ENCODE data around the gene PNPLA2. TPM values are rescaled to one million over a fixed set of nuclear protein-coding genes. Genes with fewer than 3 reads are reported as not detected.
A peak's percentile ranks its signal among the peaks of the same experiment; 100 is the strongest.

PNPLA2 gene
- total and polyA plus RNA-seq, 2 of the 8 experiments (the other 6 are each of a cell fraction or from before 2014, with no cell fraction given), result 30.9 to 62.1 TPM

GRCh38 chr11:809287-810039, 9.3 kb upstream of the PNPLA2 start, which contains the start of gene RPLP2 (continued):
- TF ChIP-seq E2F6 (IDR thresholded peaks at IDR 0.05) (peak; percentile 40; the same call in 1 of the 2 replicates), HDAC6 (IDR thresholded peaks at IDR 0.05; ENCODE audit: low read depth, low read length) (no peak), TCF12 (IDR thresholded peaks at IDR 0.05; ENCODE audit: low read depth, low read length) (no peak), SP1 (IDR thresholded peaks at IDR 0.05; ENCODE audit: low read depth, low read length) (peak; percentile 82; the same call in 1 of the 2 replicates), SRF (IDR thresholded peaks at IDR 0.05; ENCODE audit: low read depth, low read length) (peak; percentile 83), TBP (IDR thresholded peaks at IDR 0.05; ENCODE audit: low read depth, low read length) (peak; percentile 97), CHD1 (IDR thresholded peaks at IDR 0.05; ENCODE audit: low read depth, low read length) (no peak), HDAC2 (IDR thresholded peaks at IDR 0.05; ENCODE audit: borderline replicate concordance in 1 of 2, low read depth in 2 of 2, low read length in 2 of 2) (0 out of 4 replicates have a peak, but pooled peaks of 1 of the 2 experiments have one; percentile 43), BACH1 (IDR thresholded peaks at IDR 0.05; ENCODE audit: low read length) (0 out of 2 replicates have a peak, but pooled peaks have one; percentile 5), SIX5 (IDR thresholded peaks at IDR 0.05; ENCODE audit: low read depth, low read length) (peak; percentile 66), TAF1 (IDR thresholded peaks at IDR 0.05; ENCODE audit: low read depth, low read length) (peak; percentile 99), PHF8 (conservative IDR thresholded peaks at IDR 0.05; ENCODE audit: low read depth, low read length) (peak; percentile 82), ATF2 (IDR thresholded peaks at IDR 0.05; ENCODE audit: low read length) (peak; percentile 52), POU5F1 (IDR thresholded peaks at IDR 0.05; ENCODE audit: low read depth, low read length) (no peak), KDM5A (IDR thresholded peaks at IDR 0.05; ENCODE audit: low read length) (no peak; the same call in none of the 2 replicates), NANOG (IDR thresholded peaks at IDR 0.05; ENCODE audit: insufficient read depth, low read depth, low read length, poor library complexity, severe bottlenecking) (no peak), SAP30 (IDR thresholded peaks at IDR 0.05; ENCODE audit: insufficient read depth, insufficient replicate concordance, low read length) (no peak), ZNF274 (IDR thresholded peaks at IDR 0.05; ENCODE audit: borderline replicate concordance, extremely low read depth, low read length) (no peak), CEBPB (IDR thresholded peaks at IDR 0.05; ENCODE audit: low read depth, low read length) (no peak), USF2 (IDR thresholded peaks at IDR 0.05; ENCODE audit: low read length) (no peak), EZH2 (IDR thresholded peaks at IDR 0.05; ENCODE audit: low read depth, low read length, severe bottlenecking) (no peak)

All from H1 (cell line).